GM18505 (cell line): ENCODE results near the gene SLC36A4.
A peak's percentile ranks its signal among the peaks of the same experiment; 100 is the strongest.

Experiments
- ATAC-seq: cut with Tn5 transposase; IDR thresholded peaks from one replicate; pipeline ENCODE4 v1.9.1; 2021; ENCODE audit not compliant: unreplicated experiment
- POLR2A ChIP-seq: IDR thresholded peaks from 4 replicates; pipeline ENCODE4 v1.6.1; 2011; ENCODE audit warnings: borderline replicate concordance; ENCODE audit not compliant: insufficient read depth, insufficient read length; ENCODE audit errors: extremely low read depth

The SLC36A4 gene

GRCh38 chr11:93169950-93170561 lies 27.7 kb downstream of the SLC36A4 start:
- ATAC-seq = no peak
- no peak for TF ChIP-seq POLR2A

DNA sequence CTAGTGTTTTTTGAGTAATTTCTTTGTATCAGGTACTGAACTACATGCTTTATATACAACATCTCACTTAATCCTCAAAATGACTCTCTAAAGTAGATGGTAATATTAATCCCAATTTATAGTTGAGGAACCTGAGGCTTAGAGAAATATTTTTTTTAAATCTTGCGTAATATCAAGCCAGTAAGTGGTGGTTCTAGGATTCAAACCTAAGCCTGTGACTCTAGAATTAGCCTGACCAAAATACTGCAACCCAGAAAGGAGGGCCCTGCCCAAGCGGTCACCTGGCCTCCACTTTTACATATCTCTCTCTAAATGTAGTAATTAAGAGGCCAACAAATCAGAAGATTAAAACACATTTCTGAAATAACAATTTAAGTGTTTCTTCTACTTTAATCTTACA lies 28.6 kb downstream of the SLC36A4 start:
- ATAC-seq = no peak

DNA sequence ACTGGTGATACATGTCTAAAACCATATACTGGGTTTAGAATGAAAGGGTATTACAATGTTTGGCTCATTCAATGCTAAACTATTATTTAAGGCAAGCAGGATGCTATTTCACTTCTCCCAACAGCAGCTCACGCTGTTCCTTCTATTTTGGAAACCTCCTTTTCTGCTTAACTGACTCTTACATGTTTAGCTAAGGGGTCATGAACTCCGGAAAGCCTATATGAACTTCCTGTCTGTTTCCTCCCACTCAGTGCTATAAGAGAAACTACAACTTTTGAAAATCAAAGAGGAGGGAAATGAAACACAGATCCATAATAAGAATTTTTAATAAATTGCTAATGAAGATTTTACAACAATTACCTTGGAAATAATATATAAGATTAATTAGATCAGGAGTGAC lies 30.9 kb downstream of the SLC36A4 start:
- ATAC-seq = peak; percentile 59
- no peak for TF ChIP-seq POLR2A

More for the DNA sequence above, 28.6 kb downstream of the SLC36A4 start:
- no peak for TF ChIP-seq POLR2A

DNA sequence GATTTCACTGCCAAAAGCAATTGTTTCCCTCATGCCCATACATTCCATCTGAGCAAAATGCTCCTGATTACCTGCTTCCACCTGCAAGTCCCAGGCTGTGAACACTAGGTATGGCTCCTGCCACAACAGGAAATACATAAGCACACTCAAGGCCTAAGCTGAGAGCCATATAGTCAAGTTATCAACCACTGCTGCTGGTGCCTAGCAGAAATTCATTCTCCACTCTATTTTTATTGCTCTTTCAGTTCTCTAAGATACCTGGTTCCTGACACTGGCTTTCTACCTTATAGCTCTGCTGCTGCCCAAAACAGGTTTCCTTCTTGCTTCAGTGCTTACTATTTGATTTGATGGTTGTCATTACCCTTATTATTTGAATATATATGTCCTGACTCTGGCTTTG lies 31.6 kb downstream of the SLC36A4 start:
- ATAC-seq = peak; percentile 78
- TF ChIP-seq POLR2A = no peak

DNA sequence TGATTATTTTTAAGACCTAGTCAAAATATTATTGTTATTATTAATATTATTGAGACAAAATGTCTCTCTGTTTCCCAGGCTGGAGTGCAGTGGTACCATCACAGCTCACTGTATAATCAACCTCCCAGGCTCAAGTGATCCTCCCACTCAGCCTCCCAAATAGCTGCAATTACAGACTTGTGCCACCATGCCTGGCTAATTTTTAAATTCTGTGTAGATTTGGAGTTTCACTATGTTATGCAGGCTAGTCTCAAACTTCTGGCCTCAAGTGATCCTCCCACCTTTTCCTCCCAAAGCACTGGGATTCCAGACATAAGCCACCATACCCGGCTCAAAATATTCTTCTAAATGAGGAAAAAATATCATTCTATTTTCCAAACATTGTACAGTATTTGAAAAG lies 37.0 kb downstream of the SLC36A4 start:
- TF ChIP-seq POLR2A = no peak
- ATAC-seq = no peak

GRCh38 chr11:93160156-93160555 lies 37.6 kb downstream of the SLC36A4 start:
- no peak for TF ChIP-seq POLR2A
- ATAC-seq = no peak

DNA sequence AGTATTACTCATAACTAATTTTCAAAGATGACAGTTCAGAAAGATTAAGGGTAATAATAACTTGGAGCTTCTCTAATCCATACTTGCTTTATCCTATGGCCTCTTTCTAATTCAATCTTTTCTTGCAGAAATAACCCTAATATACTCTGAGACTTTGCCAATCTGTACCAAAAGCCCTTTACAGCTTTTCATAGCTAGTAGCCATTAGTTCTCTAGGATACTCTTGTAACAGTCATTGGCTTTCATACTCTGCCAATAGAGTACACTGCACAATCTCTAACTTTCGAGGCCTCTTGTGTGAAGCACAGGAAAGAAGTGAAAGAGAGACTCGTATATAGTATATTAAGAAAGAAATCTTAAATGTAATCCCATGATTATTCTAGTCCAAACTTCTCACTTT lies 38.1 kb downstream of the SLC36A4 start:
- no peak for ATAC-seq
- TF ChIP-seq POLR2A = no peak

- no peak for TF ChIP-seq POLR2A
- no peak for ATAC-seq
Measured at GRCh38 chr11:93155738-93156137, 42.1 kb downstream of the SLC36A4 start.

DNA sequence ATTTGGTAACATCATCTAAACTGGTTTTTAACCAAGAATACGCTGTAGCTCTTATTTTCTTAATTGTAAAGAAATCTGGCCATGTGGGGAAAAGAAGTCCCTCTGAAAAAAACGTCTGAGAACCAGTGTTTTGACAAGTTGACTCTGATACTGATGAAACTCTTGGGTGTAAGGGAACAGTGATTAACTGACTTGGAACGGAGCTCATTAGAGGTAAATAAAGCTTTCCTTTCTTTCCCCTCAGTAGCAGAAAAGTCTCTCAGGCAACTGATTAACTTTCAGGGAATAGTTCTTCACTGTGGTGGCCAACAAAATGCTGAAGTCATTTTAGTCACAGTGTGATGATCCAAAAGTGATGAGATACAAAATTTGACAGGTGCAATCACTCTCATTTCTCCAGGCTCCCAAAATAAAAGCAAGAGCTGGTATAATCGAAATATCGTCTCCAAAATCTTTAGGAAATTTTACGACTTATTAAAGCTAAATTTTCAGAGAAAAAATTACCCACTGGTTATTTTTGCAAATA lies 52.3 kb downstream of the SLC36A4 start:
- ATAC-seq = no peak
- no peak for TF ChIP-seq POLR2A

DNA sequence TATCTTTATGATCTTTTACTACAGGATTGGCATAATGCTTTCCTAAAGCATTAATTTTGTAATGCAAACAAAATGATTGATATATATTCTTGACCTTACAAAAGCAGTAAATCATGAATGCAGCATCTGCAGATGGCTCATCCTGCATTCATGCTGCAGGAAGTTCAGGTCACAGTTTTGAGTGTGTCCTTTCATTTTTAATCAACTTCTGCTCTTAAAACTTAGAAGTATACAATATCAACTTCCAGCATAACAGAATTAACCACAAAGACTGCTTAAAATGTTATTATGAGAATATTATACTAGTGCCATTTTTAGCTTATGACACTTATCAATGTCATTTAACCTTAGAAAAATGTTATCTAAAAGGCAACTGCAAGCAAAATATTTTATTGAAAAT lies 54.0 kb downstream of the SLC36A4 start:
- TF ChIP-seq POLR2A = no peak
- peak; percentile 76 for ATAC-seq

GRCh38 chr11:93143186-93143585 lies 54.6 kb downstream of the SLC36A4 start:
- TF ChIP-seq POLR2A = no peak
- ATAC-seq = no peak

GRCh38 chr11:93133488-93134109 lies 64.2 kb downstream of the SLC36A4 start:
- no peak for TF ChIP-seq POLR2A
- ATAC-seq = no peak

GRCh38 chr11:93132836-93133235 lies 65.0 kb downstream of the SLC36A4 start:
- no peak for ATAC-seq
- TF ChIP-seq POLR2A = no peak

DNA sequence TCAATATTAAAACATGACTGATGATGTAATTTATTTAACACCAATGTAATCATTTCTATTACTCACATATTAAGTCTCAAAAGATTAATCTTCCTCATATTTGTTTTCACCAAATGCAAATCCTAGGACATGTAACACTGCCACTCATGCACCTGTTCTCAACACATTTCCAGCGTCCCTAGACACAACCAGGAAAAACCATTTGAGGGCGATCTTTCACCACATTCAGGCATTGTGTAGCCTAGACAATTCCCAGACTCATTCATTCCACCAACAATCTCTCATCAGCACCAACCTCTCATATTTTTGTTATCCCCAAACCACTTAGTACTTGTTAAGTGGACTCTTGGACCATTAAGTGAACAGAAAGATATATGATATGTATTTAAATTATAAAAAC lies 66.1 kb downstream of the SLC36A4 start:
- TF ChIP-seq POLR2A = no peak
- no peak for ATAC-seq
